H1 (cell line): ENCODE measurements around the gene RHEX. TPM values are rescaled to one million over a fixed set of nuclear protein-coding genes. Genes with fewer than 3 reads are reported as not detected.

ENCODE experiments used
- CTCF ChIA-PET: fragments of 300-600 bp; sonication (Branson Sonifier 250); formaldehyde crosslinking; loops from one replicate; lab custom pipeline; 2021; ENCODE audit not compliant: partially characterized antibody; lab: Charles Lee
- POLR2A ChIA-PET: fragments of 300-600 bp; sonication (Branson Sonifier 250); formaldehyde crosslinking; loops from one replicate; lab custom pipeline; 2021; ENCODE audit warnings: inconsistent platforms; ENCODE audit not compliant: partially characterized antibody; lab: Charles Lee
- DNase-seq, 2 experiments: peaks; one replicate each; pipeline versions ENCODE4 v3.0.0 to v3.0.0-alpha.2; 2010 to 2022; ENCODE audit warnings: low spot score in 2 of 2, low read depth in 1 of 2, mixed read lengths in 1 of 2
- FAIRE-seq: peaks from 2 replicates; lab custom pipeline; 2011; peaks lifted over from hg19 to GRCh38; lab: Jason Lieb, UNC
- H2AFZ ChIP-seq: 2 replicates; pipeline ENCODE4 v1.8.1; 2012; ENCODE audit warnings: low read length, inconsistent platforms
- H2AK5ac ChIP-seq: 2 replicates; pipeline ENCODE4 v1.6.1; 2013; ENCODE audit warnings: low read depth, low read length
- H2BK120ac ChIP-seq: replicated peaks from 2 replicates; pipeline ENCODE3; 2013; ENCODE audit warnings: low read depth, low read length, inconsistent platforms
- H2BK12ac ChIP-seq: 2 replicates; pipeline ENCODE4 v1.6.1; 2013; ENCODE audit warnings: low read depth, low read length
- H2BK15ac ChIP-seq: 2 replicates; pipeline ENCODE4 v1.6.1; 2013; ENCODE audit warnings: low read length
- H2BK20ac ChIP-seq: 2 replicates; pipeline ENCODE4 v1.6.1; 2013; ENCODE audit warnings: low read length
- H2BK5ac ChIP-seq: 2 replicates; pipeline ENCODE4 v1.6.1; 2013; ENCODE audit warnings: low read depth, low read length
- H3K14ac ChIP-seq: 2 replicates; pipeline ENCODE4 v1.6.1; 2013; ENCODE audit warnings: inconsistent platforms; ENCODE audit not compliant: insufficient read length
- H3K18ac ChIP-seq: 2 replicates; pipeline ENCODE4 v1.6.1; 2013; ENCODE audit warnings: low read length; ENCODE audit errors: extremely low read depth
- H3K23ac ChIP-seq: 2 replicates; pipeline ENCODE4 v1.6.1; 2013; ENCODE audit warnings: inconsistent platforms; ENCODE audit not compliant: insufficient read length
- H3K23me2 ChIP-seq: 2 replicates; pipeline ENCODE4 v1.6.1; 2013; ENCODE audit warnings: low read depth, low read length
- H3K27ac ChIP-seq: 2 replicates; pipeline ENCODE4 v1.6.1; 2011; ENCODE audit warnings: low read depth, low read length, inconsistent platforms
- H3K27me3 ChIP-seq, 4 experiments: replicated peaks in 1 of 4; 1 replicate in 1 of 4; 2 replicates in 3 of 4; pipeline versions ENCODE4 v1.6.1 to v1.8.1; 2011 to 2013; ENCODE audit warnings: low read length in 3 of 4, mild to moderate bottlenecking in 3 of 4, inconsistent platforms in 2 of 4, mixed read lengths in 2 of 4, moderate library complexity in 1 of 4; ENCODE audit not compliant: control insufficient read depth in 3 of 4, insufficient read depth in 3 of 4; ENCODE audit errors: extremely low read depth in 1 of 4
- H3K36me3 ChIP-seq, 4 experiments: 2 replicates each; pipeline versions ENCODE4 v1.6.1 to v1.8.1; 2011 to 2013; ENCODE audit warnings: mild to moderate bottlenecking in 4 of 4, low read length in 3 of 4, moderate library complexity in 2 of 4, control low read depth in 1 of 4, inconsistent platforms in 1 of 4; ENCODE audit not compliant: insufficient read depth in 4 of 4, control insufficient read depth in 2 of 4
- H3K4ac ChIP-seq: replicated peaks from 2 replicates; pipeline ENCODE3; 2013; ENCODE audit warnings: low read length, low read depth, mixed read lengths, inconsistent platforms; ENCODE audit not compliant: insufficient read length
- H3K4me1 ChIP-seq, 4 experiments: replicated peaks in 1 of 4; 1 replicate in 1 of 4; 2 replicates in 3 of 4; pipeline versions ENCODE4 v1.6.1 to v1.8.1; 2011 to 2013; ENCODE audit warnings: low read length in 3 of 4, inconsistent platforms in 2 of 4, mixed read lengths in 1 of 4; ENCODE audit not compliant: insufficient read depth in 4 of 4, control insufficient read depth in 3 of 4
- H3K4me2 ChIP-seq, 2 experiments: 2 replicates each; pipeline versions ENCODE4 v1.6.1 to v1.8.1; 2011 to 2013; ENCODE audit warnings: low read depth in 2 of 2, low read length in 2 of 2, control low read depth in 1 of 2, inconsistent platforms in 1 of 2, mild to moderate bottlenecking in 1 of 2; ENCODE audit not compliant: insufficient read depth in 1 of 2
- H3K4me3 ChIP-seq, 4 experiments: fragments of 200-600, 300-600 bp in 1 of 4; sonication (generic), shearing (Covaris generic), sonication (Bioruptor Twin) in 1 of 4; 2 replicates each; pipeline versions ENCODE4 v1.5.1 to v1.8.1; 2011 to 2016; ENCODE audit warnings: low read length in 4 of 4, low read depth in 3 of 4, control low read depth in 2 of 4, inconsistent platforms in 2 of 4, mild to moderate bottlenecking in 2 of 4, mixed read lengths in 1 of 4, moderate library complexity in 1 of 4; ENCODE audit not compliant: insufficient read depth in 2 of 4; ENCODE audit errors: extremely low read depth in 1 of 4
- H3K56ac ChIP-seq: replicated peaks from 2 replicates; pipeline ENCODE3; 2013; ENCODE audit warnings: low read depth, mild to moderate bottlenecking, mixed read lengths, low read length, inconsistent platforms; ENCODE audit not compliant: insufficient read length
- H3K79me1 ChIP-seq: 2 replicates; pipeline ENCODE4 v1.6.1; 2013; ENCODE audit warnings: low read depth, low read length, control low read depth
- H3K79me2 ChIP-seq, 2 experiments: 2 replicates each; pipeline versions ENCODE4 v1.6.1 to v1.8.1; 2012 to 2013; ENCODE audit warnings: low read length in 2 of 2, mild to moderate bottlenecking in 2 of 2, inconsistent platforms in 1 of 2; ENCODE audit not compliant: insufficient read depth in 2 of 2, control insufficient read depth in 1 of 2
- H3K9ac ChIP-seq, 4 experiments: replicated peaks in 1 of 4; 1 replicate in 1 of 4; 2 replicates in 3 of 4; pipeline versions ENCODE4 v1.6.1 to v1.8.1; 2011 to 2013; ENCODE audit warnings: low read depth in 3 of 4, low read length in 3 of 4, control low read depth in 2 of 4, mild to moderate bottlenecking in 2 of 4, moderate library complexity in 2 of 4, inconsistent platforms in 1 of 4; ENCODE audit errors: extremely low read depth in 1 of 4
- H3K9me3 ChIP-seq, 2 experiments: 2 replicates each; pipeline versions ENCODE4 v1.6.1 to v1.8.1; 2012 to 2013; ENCODE audit warnings: mild to moderate bottlenecking in 2 of 2, moderate library complexity in 2 of 2, control low read depth in 1 of 2, inconsistent platforms in 1 of 2, low read depth in 1 of 2, low read length in 1 of 2, mixed read lengths in 1 of 2; ENCODE audit not compliant: insufficient read depth in 2 of 2
- H4K20me1 ChIP-seq, 2 experiments: replicated peaks in 1 of 2; 2 replicates each; pipeline versions ENCODE3 to v1.8.1; 2011 to 2013; ENCODE audit warnings: inconsistent platforms in 2 of 2, low read length in 2 of 2, mild to moderate bottlenecking in 1 of 2; ENCODE audit not compliant: insufficient read depth in 2 of 2, control insufficient read depth in 1 of 2
- H4K5ac ChIP-seq: 2 replicates; pipeline ENCODE4 v1.6.1; 2013; ENCODE audit warnings: low read length, low read depth, mixed read lengths, inconsistent platforms; ENCODE audit not compliant: insufficient read length
- H4K8ac ChIP-seq: 2 replicates; pipeline ENCODE4 v1.8.0; 2013; ENCODE audit warnings: mild to moderate bottlenecking, moderate library complexity, low read length, inconsistent platforms; ENCODE audit not compliant: insufficient read depth; ENCODE audit errors: extremely low read depth
- H4K91ac ChIP-seq: replicated peaks from 2 replicates; pipeline ENCODE3; 2013; ENCODE audit warnings: low read length, mixed read lengths, inconsistent platforms; ENCODE audit not compliant: insufficient read length
- BACH1 ChIP-seq: IDR thresholded peaks from 2 replicates; pipeline ENCODE4 v1.6.1; 2012; ENCODE audit warnings: low read length, improper control_type of control experiment
- BCL11A ChIP-seq, 2 experiments: IDR thresholded peaks; one replicate each; pipeline ENCODE4 v1.6.1; 2011; ENCODE audit warnings: low read depth in 2 of 2, low read length in 2 of 2, mild to moderate bottlenecking in 2 of 2
- CBX5 ChIP-seq: fragments of 300-800, 300-1000 bp; sonication (generic); IDR thresholded peaks from 2 replicates; pipeline ENCODE4 v1.7.1; 2016; ENCODE audit warnings: antibody characterized with exemption, low read length, low read depth
- CEBPB ChIP-seq: IDR thresholded peaks from 2 replicates; pipeline ENCODE4 v1.6.1; 2012; ENCODE audit warnings: low read depth, low read length
- CHD1 ChIP-seq: IDR thresholded peaks from 2 replicates; pipeline ENCODE4 v1.6.1; 2012; ENCODE audit warnings: low read depth, low read length, improper control_type of control experiment
- CTBP2 ChIP-seq: IDR thresholded peaks from 2 replicates; pipeline ENCODE4 v1.7.0; 2011; ENCODE audit warnings: borderline replicate concordance, mild to moderate bottlenecking, moderate library complexity, mixed read lengths, low read length; ENCODE audit not compliant: insufficient read depth, insufficient read length
- HDAC6 ChIP-seq: IDR thresholded peaks from one replicate; pipeline ENCODE4 v1.7.1; 2012; ENCODE audit warnings: low read depth, mild to moderate bottlenecking, inconsistent platforms, low read length, moderate library complexity
- POLR2A ChIP-seq, 2 experiments: IDR thresholded peaks; 1 replicate in 1 of 2; 2 replicates in 1 of 2; pipeline ENCODE4 v1.6.1; 2011; ENCODE audit warnings: low read depth in 2 of 2, low read length in 2 of 2, mild to moderate bottlenecking in 2 of 2; ENCODE audit errors: control extremely low read depth in 1 of 2
- RFX5 ChIP-seq: IDR thresholded peaks from 2 replicates; pipeline ENCODE4 v1.6.1; 2011; ENCODE audit warnings: low read depth, low read length, improper control_type of control experiment, borderline replicate concordance
- SIN3A ChIP-seq, 2 experiments: IDR thresholded peaks in 1 of 2; conservative IDR thresholded peaks in 1 of 2; 2 replicates each; pipeline ENCODE4 v1.6.1; 2011 to 2012; ENCODE audit warnings: low read length in 2 of 2, improper control_type of control experiment in 1 of 2, low read depth in 1 of 2, mild to moderate bottlenecking in 1 of 2
- SP1 ChIP-seq: IDR thresholded peaks from 2 replicates; pipeline ENCODE4 v1.6.1; 2011; ENCODE audit warnings: low read depth, low read length
- TAF7 ChIP-seq: optimal IDR thresholded peaks from 2 replicates; pipeline ENCODE3; 2011; ENCODE audit warnings: low read depth, mild to moderate bottlenecking, inconsistent platforms, low read length, moderate library complexity, borderline replicate concordance
- TEAD4 ChIP-seq: IDR thresholded peaks from 2 replicates; pipeline ENCODE4 v1.6.1; 2012; ENCODE audit warnings: low read depth, low read length, inconsistent platforms, mixed read lengths
- WGBS, 2 experiments: shearing (Covaris generic) in 1 of 2; methylation state at CpG; one replicate each; pipeline versions ENCODE4 v1.1.6 to v1.1.7; 2013 to 2015; ENCODE audit warnings: low lambda C conversion rate in 2 of 2, mixed read lengths in 2 of 2, inconsistent platforms in 1 of 2, low coverage in 1 of 2, missing lambda C conversion rate in 1 of 2; ENCODE audit not compliant: insufficient replicate concordance in 2 of 2, insufficient coverage in 1 of 2, insufficient read length in 1 of 2; ENCODE audit errors: extremely low coverage in 1 of 2, missing lambda C conversion rate in 1 of 2; 5-methylcytosine and 5-hydroxymethylcytosine counted together
- polyA plus RNA-seq, 7 experiments: library from polyadenylated mRNA; depleted of rRNA in 3 of 7; stranded (reverse) in 5 of 7; unstranded in 2 of 7; fragments of >200 nt in 5 of 7; fragments of 200-250 nt in 2 of 7; gene quantifications; 1 replicate in 5 of 7; 2 replicates in 1 of 7; 4 replicates in 1 of 7; pipeline versions ENCODE4 v1.2.1 to v1.2.3, GENCODE V29; 2011 to 2013; ENCODE audit warnings: missing spikeins in 2 of 7, mixed read lengths in 2 of 7
- total RNA-seq: library from RNA; stranded (reverse); fragmentation: NEBNext Ultra II Directional; extraction: Animal tissue kit (Norgen Biotek cat#: 25700); gene quantifications from 2 replicates; pipeline ENCODE4 v1.2.1, GENCODE V29; 2021
- TF ChIP-seq, protein P1 (sequence below): IDR thresholded peaks from 2 replicates; pipeline ENCODE4 v1.6.1; 2011; ENCODE audit warnings: low read length, improper control_type of control experiment

The RHEX gene
- total and polyA plus RNA-seq, 2 of the 8 experiments (the other 6 are each of a cell fraction or from before 2014, with no cell fraction given), result not detected

GRCh38 chr1:206145771-206146290 is 92.9 kb downstream of the RHEX start:
- Histone ChIP-seq H3K36me3 (no peaks in the 10 kb centered on the region), H2AFZ (no peak overlapping the region), H3K4me2 (no peak overlapping the region), H2BK20ac (no peak overlapping the region), H4K5ac (no peak overlapping the region), H3K14ac (no peak overlapping the region), H3K79me2 (no peaks in the 10 kb centered on the region), H2BK120ac (no peak overlapping the region), H3K56ac (no peak overlapping the region), H3K9me3 (no peaks in the 10 kb centered on the region), H3K23ac (no peak overlapping the region), H3K9ac (no peak overlapping the region), H2AK5ac (no peak overlapping the region), H4K20me1 (no peaks in the 10 kb centered on the region), H2BK12ac (no peak overlapping the region), H4K8ac (no peak overlapping the region), H4K91ac (no peak overlapping the region), H3K27ac (no peak overlapping the region), H3K27me3 (no peaks in the 10 kb centered on the region), H3K4me1 (no peaks in the 10 kb centered on the region), H3K4ac (no peak overlapping the region), H3K79me1 (no peaks in the 10 kb centered on the region), H3K4me3 (no peak overlapping the region), H3K18ac (no peak overlapping the region), H2BK15ac (no peak overlapping the region), H2BK5ac (no peak overlapping the region), H3K23me2 (no peaks in the 10 kb centered on the region)
- no peak for DNase-seq
- WGBS, 2 experiments, result 94% methylated on average over 3 of the region's 3 CpGs; no CpG with 5 or more reads in 1 of the 2 experiments
- no peak for FAIRE-seq
- POLR2A ChIA-PET, result interaction anchor here (0.6 kb wide), 1 partner anchor 576 kb away, joined by 3 read pairs; no protein-coding TSS in a partner anchor
- CTCF ChIA-PET, result interaction anchor here (0.6 to 1.3 kb wide), 4 partner anchors 9 to 226 kb away, joined by 3 to 4 read pairs (median 3); no protein-coding TSS in a partner anchor
- TF ChIP-seq CEBPB (no peak), SIN3A (conservative IDR thresholded peaks at IDR 0.05 in 1 of 2, IDR thresholded peaks at IDR 0.05 in 1 of 2; ENCODE audit: low read depth in 1 of 2, low read length in 2 of 2) (no peak), HDAC6 (no peak), CHD1 (no peak), RFX5 (no peak), CBX5 (no peak), SP1 (no peak), TEAD4 (no peak), BACH1 (no peak), BCL11A (IDR thresholded peaks at IDR 0.05; ENCODE audit: low read depth in 2 of 2, low read length in 2 of 2) (no peak), TAF7 (no peak), POLR2A (IDR thresholded peaks at IDR 0.05; ENCODE audit: control extremely low read depth in 1 of 2, low read depth in 2 of 2, low read length in 2 of 2) (no peak), CTBP2 (no peak)
- TF ChIP-seq, protein P1, sequence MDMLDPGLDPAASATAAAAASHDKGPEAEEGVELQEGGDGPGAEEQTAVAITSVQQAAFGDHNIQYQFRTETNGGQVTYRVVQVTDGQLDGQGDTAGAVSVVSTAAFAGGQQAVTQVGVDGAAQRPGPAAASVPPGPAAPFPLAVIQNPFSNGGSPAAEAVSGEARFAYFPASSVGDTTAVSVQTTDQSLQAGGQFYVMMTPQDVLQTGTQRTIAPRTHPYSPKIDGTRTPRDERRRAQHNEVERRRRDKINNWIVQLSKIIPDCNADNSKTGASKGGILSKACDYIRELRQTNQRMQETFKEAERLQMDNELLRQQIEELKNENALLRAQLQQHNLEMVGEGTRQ, result no peak
